Neural cell (in vitro differentiated cells): ENCODE data around the gene SLC66A2. TPM values are rescaled to one million over a fixed set of nuclear protein-coding genes. Genes with fewer than 3 reads are reported as not detected.

ENCODE experiments used
- H2AFZ ChIP-seq: fragments of 200-600, 300-800 bp; sonication (generic), shearing (Covaris generic); 2 replicates; pipeline ENCODE4 v1.6.0; 2014; ENCODE audit warnings: low read depth, mild to moderate bottlenecking, antibody characterized with exemption, low read length, moderate library complexity
- H3F3A ChIP-seq: fragments of 200-600 bp; shearing (Covaris generic); 2 replicates; pipeline ENCODE4 v1.6.1; 2016; ENCODE audit warnings: mild to moderate bottlenecking, moderate library complexity, mixed read lengths, antibody characterized with exemption, low read length; ENCODE audit not compliant: insufficient read depth, poor library complexity, severe bottlenecking
- H3K27ac ChIP-seq: fragments of 200-600, 300-800 bp; sonication (generic), shearing (Covaris generic); 2 replicates; pipeline ENCODE4 v1.5.1; 2014; ENCODE audit warnings: mild to moderate bottlenecking, low read length, moderate library complexity
- H3K27me3 ChIP-seq: fragments of 300-800, 200-600 bp; sonication (generic), shearing (Covaris generic); 2 replicates; pipeline ENCODE4 v1.6.0; 2014; ENCODE audit warnings: mild to moderate bottlenecking, low read depth, low read length, moderate library complexity; ENCODE audit not compliant: insufficient read depth
- H3K36me3 ChIP-seq: fragments of 300-800, 200-600 bp; sonication (generic), shearing (Covaris generic); 2 replicates; pipeline ENCODE4 v1.5.1; 2014; ENCODE audit warnings: mild to moderate bottlenecking, antibody characterized with exemption, low read length, moderate library complexity; ENCODE audit not compliant: insufficient read depth
- H3K4me2 ChIP-seq: fragments of 300-800, 200-600 bp; sonication (generic), shearing (Covaris generic); 2 replicates; pipeline ENCODE4 v1.6.0; 2014; ENCODE audit warnings: mild to moderate bottlenecking, low read length
- H3K4me3 ChIP-seq: fragments of 300-800, 200-600 bp; sonication (generic), shearing (Covaris generic); 2 replicates; pipeline ENCODE4 v1.5.1; 2014; ENCODE audit warnings: mild to moderate bottlenecking, low read length, moderate library complexity
- H3K79me2 ChIP-seq: fragments of 200-600 bp; shearing (Covaris generic); replicated peaks from 2 replicates; pipeline ENCODE4 v1.6.0; 2014; ENCODE audit warnings: mild to moderate bottlenecking, low read length, moderate library complexity; ENCODE audit not compliant: insufficient read depth
- H3K9ac ChIP-seq: fragments of 300-800, 200-600 bp; sonication (generic), shearing (Covaris generic); 2 replicates; pipeline ENCODE4 v1.6.1; 2016; ENCODE audit warnings: mild to moderate bottlenecking, low read length, mixed read lengths
- H3K9me2 ChIP-seq: fragments of 200-600 bp; shearing (Covaris generic); 2 replicates; pipeline ENCODE4 v1.6.1; 2016; ENCODE audit warnings: mild to moderate bottlenecking, low read length, mixed read lengths; ENCODE audit not compliant: insufficient read depth
- H3K9me3 ChIP-seq: fragments of 200-600, 300-800 bp; sonication (generic), shearing (Covaris generic); 2 replicates; pipeline ENCODE4 v1.6.1; 2016; ENCODE audit warnings: mild to moderate bottlenecking, mixed run types, low read length, moderate library complexity, mixed read lengths
- H4K20me1 ChIP-seq: fragments of 200-600 bp; shearing (Covaris generic); 2 replicates; pipeline ENCODE4 v1.6.1; 2016; ENCODE audit warnings: mild to moderate bottlenecking, mixed run types; ENCODE audit not compliant: insufficient read depth
- CTCF ChIP-seq: fragments of 450-650 bp; IDR thresholded peaks from 2 replicates; pipeline ENCODE4 v1.5.1; 2014; ENCODE audit warnings: antibody characterized with exemption, mild to moderate bottlenecking, moderate library complexity; ENCODE audit not compliant: poor library complexity, severe bottlenecking
- EP300 ChIP-seq: fragments of 450-650 bp; conservative IDR thresholded peaks from 2 replicates; pipeline ENCODE4 v1.6.1; 2014; ENCODE audit warnings: antibody characterized with exemption, mild to moderate bottlenecking, moderate library complexity; ENCODE audit not compliant: poor library complexity, severe bottlenecking
- EZH2 ChIP-seq: fragments of 200-600, 300-800 bp; shearing (Covaris generic), sonication (generic); IDR thresholded peaks from 2 replicates; pipeline ENCODE4 v1.6.1; 2014; ENCODE audit warnings: antibody characterized with exemption, low read length, borderline replicate concordance, mild to moderate bottlenecking; ENCODE audit not compliant: insufficient read depth, poor library complexity, severe bottlenecking
- MXI1 ChIP-seq: fragments of 450-650 bp; conservative IDR thresholded peaks from 2 replicates; pipeline ENCODE4 v1.6.1; 2014; ENCODE audit warnings: antibody characterized with exemption, mild to moderate bottlenecking; ENCODE audit not compliant: poor library complexity, severe bottlenecking
- POLR2AphosphoS5 ChIP-seq: IDR thresholded peaks from 2 replicates; pipeline ENCODE4 v1.6.1; 2012
- RAD21 ChIP-seq: fragments of 450-650 bp; conservative IDR thresholded peaks from 2 replicates; pipeline ENCODE4 v1.6.1; 2014; ENCODE audit warnings: antibody characterized with exemption, mild to moderate bottlenecking, moderate library complexity
- SMC3 ChIP-seq: fragments of 450-650 bp; conservative IDR thresholded peaks from 2 replicates; pipeline ENCODE4 v1.6.1; 2014; ENCODE audit warnings: antibody characterized with exemption, mild to moderate bottlenecking, moderate library complexity; ENCODE audit not compliant: poor library complexity
- TAF1 ChIP-seq: IDR thresholded peaks from 2 replicates; pipeline ENCODE4 v1.6.1; 2012; ENCODE audit warnings: low read depth
- polyA plus RNA-seq: library from polyadenylated mRNA; depleted of rRNA; stranded (reverse); fragments of >200 nt; gene quantifications from 2 replicates; pipeline ENCODE4 v1.2.3, GENCODE V29; 2014
- TF ChIP-seq, protein P1 (sequence below): IDR thresholded peaks from 2 replicates; pipeline ENCODE4 v1.6.1; 2012; ENCODE audit warnings: borderline replicate concordance

Gene SLC66A2
- polyA plus RNA-seq, 1 donor from 2014 or later: 66.7 TPM

- TF ChIP-seq POLR2AphosphoS5 (no peak), TAF1 (no peak), CTCF (no peak), EZH2 (no peak), RAD21 (no peak), MXI1 (no peak), SMC3 (no peak), EP300 (no peak)
- TF ChIP-seq, protein P1, sequence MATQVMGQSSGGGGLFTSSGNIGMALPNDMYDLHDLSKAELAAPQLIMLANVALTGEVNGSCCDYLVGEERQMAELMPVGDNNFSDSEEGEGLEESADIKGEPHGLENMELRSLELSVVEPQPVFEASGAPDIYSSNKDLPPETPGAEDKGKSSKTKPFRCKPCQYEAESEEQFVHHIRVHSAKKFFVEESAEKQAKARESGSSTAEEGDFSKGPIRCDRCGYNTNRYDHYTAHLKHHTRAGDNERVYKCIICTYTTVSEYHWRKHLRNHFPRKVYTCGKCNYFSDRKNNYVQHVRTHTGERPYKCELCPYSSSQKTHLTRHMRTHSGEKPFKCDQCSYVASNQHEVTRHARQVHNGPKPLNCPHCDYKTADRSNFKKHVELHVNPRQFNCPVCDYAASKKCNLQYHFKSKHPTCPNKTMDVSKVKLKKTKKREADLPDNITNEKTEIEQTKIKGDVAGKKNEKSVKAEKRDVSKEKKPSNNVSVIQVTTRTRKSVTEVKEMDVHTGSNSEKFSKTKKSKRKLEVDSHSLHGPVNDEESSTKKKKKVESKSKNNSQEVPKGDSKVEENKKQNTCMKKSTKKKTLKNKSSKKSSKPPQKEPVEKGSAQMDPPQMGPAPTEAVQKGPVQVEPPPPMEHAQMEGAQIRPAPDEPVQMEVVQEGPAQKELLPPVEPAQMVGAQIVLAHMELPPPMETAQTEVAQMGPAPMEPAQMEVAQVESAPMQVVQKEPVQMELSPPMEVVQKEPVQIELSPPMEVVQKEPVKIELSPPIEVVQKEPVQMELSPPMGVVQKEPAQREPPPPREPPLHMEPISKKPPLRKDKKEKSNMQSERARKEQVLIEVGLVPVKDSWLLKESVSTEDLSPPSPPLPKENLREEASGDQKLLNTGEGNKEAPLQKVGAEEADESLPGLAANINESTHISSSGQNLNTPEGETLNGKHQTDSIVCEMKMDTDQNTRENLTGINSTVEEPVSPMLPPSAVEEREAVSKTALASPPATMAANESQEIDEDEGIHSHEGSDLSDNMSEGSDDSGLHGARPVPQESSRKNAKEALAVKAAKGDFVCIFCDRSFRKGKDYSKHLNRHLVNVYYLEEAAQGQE: no peak
- H3K9me3 ChIP-seq: no peaks in the 10 kb centered on the region
- H3K79me2 ChIP-seq: no peaks in the 10 kb centered on the region
- H3K27ac ChIP-seq: no peak overlapping the region
- no peaks in the 10 kb centered on the region for H4K20me1 ChIP-seq
- no peak overlapping the region for H3K4me3 ChIP-seq
- H3K36me3 ChIP-seq: no peaks in the 10 kb centered on the region
- no peak overlapping the region for H3K4me2 ChIP-seq
- H3F3A ChIP-seq: no peaks in the 10 kb centered on the region
- no peak overlapping the region for H2AFZ ChIP-seq
- no peak overlapping the region for H3K9ac ChIP-seq
- H3K27me3 ChIP-seq: no peaks in the 10 kb centered on the region
- H3K9me2 ChIP-seq: no peaks in the 10 kb centered on the region
Observed at GRCh38 chr18:79855147-79855933, 96.1 kb downstream of the SLC66A2 start.

DNA sequence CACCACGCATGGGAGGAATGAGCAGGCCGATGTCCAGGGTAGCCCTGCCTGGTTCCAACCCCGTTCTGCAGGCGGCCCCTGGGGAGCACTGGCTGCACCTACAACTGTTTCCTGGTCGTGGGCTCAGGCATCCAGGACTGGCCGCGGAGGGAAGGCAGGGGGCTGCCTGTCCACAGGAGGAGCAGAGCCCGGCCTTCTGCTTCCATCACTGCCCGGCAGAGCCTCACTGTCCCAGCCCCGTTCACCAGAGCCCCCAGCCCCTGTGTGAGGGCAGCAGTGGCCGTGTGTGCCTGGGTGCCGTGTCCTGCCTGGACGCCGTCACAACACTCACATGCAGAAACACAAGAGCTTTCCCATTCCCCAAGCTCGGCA, 97.5 kb downstream of the SLC66A2 start:
- Histone ChIP-seq H4K20me1 (no peaks in the 10 kb centered on the region), H3K36me3 (no peaks in the 10 kb centered on the region), H3K27me3 (no peaks in the 10 kb centered on the region), H2AFZ (no peak overlapping the region), H3K79me2 (no peaks in the 10 kb centered on the region), H3K9ac (no peak overlapping the region), H3K9me2 (no peaks in the 10 kb centered on the region), H3K9me3 (no peaks in the 10 kb centered on the region), H3K27ac (no peak overlapping the region), H3F3A (no peaks in the 10 kb centered on the region), H3K4me2 (no peak overlapping the region), H3K4me3 (no peak overlapping the region)
- TF ChIP-seq EZH2 (no peak), SMC3 (no peak), EP300 (no peak), CTCF (no peak), MXI1 (no peak), POLR2AphosphoS5 (no peak)
- TF ChIP-seq, protein P1: no peak
